ENCODE measurements around the gene LSMEM2. TPM values are rescaled to one million over a fixed set of nuclear protein-coding genes. Genes with fewer than 3 reads are reported as not detected.

Gene LSMEM2
- total RNA-seq, 1 experiment from 2014 or later: not detected

GRCh38 chr3:50237133-50237651 lies 41.7 kb upstream of the LSMEM2 start:
- POLR2A ChIA-PET (ENCODE audit: low non-redundant PET): no interaction called here
- H3K4me3 ChIP-seq (ENCODE audit: low read depth, low read length, poor library complexity, severe bottlenecking): peak overlapping the region; percentile 76
- peak overlapping the region; percentile 77 for H3K27ac ChIP-seq (ENCODE audit: low read depth, low read length, poor library complexity, severe bottlenecking)
- no peaks in the 10 kb centered on the region for H3K27me3 ChIP-seq (replicated peaks; ENCODE audit: insufficient read depth, low read depth, low read length, poor library complexity)
- peaks cover 14% of the 10 kb centered on the region for H3K4me1 ChIP-seq (ENCODE audit: insufficient read depth, low read length, poor library complexity, severe bottlenecking)
- no peaks in the 10 kb centered on the region for H3K9me3 ChIP-seq (ENCODE audit: low read depth, low read length, poor library complexity, severe bottlenecking)
- CTCF ChIA-PET: interaction anchor here (0.6 kb wide), 1 partner anchor 108 kb away, joined by 5 read pairs; the partner anchor contains the start of gene ZMYND10
- intact Hi-C loops (cut with micrococcal nuclease; ENCODE audit: unreplicated experiment): no loop called here
- BruUV-seq (replicated peaks): no TSS peak
- H3K36me3 ChIP-seq (ENCODE audit: insufficient read depth, low read length, poor library complexity, severe bottlenecking): no peaks in the 10 kb centered on the region
- TF ChIP-seq, protein P1, sequence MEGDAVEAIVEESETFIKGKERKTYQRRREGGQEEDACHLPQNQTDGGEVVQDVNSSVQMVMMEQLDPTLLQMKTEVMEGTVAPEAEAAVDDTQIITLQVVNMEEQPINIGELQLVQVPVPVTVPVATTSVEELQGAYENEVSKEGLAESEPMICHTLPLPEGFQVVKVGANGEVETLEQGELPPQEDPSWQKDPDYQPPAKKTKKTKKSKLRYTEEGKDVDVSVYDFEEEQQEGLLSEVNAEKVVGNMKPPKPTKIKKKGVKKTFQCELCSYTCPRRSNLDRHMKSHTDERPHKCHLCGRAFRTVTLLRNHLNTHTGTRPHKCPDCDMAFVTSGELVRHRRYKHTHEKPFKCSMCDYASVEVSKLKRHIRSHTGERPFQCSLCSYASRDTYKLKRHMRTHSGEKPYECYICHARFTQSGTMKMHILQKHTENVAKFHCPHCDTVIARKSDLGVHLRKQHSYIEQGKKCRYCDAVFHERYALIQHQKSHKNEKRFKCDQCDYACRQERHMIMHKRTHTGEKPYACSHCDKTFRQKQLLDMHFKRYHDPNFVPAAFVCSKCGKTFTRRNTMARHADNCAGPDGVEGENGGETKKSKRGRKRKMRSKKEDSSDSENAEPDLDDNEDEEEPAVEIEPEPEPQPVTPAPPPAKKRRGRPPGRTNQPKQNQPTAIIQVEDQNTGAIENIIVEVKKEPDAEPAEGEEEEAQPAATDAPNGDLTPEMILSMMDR (conservative IDR thresholded peaks at IDR 0.05; ENCODE audit: low read depth, low read length): no peak
- no peak for TF ChIP-seq EZH2 (IDR thresholded peaks at IDR 0.05; ENCODE audit: borderline replicate concordance, low read depth, low read length, poor library complexity, severe bottlenecking)
- peak; percentile 29 for DNase-seq (ENCODE audit: low spot score)

DNA sequence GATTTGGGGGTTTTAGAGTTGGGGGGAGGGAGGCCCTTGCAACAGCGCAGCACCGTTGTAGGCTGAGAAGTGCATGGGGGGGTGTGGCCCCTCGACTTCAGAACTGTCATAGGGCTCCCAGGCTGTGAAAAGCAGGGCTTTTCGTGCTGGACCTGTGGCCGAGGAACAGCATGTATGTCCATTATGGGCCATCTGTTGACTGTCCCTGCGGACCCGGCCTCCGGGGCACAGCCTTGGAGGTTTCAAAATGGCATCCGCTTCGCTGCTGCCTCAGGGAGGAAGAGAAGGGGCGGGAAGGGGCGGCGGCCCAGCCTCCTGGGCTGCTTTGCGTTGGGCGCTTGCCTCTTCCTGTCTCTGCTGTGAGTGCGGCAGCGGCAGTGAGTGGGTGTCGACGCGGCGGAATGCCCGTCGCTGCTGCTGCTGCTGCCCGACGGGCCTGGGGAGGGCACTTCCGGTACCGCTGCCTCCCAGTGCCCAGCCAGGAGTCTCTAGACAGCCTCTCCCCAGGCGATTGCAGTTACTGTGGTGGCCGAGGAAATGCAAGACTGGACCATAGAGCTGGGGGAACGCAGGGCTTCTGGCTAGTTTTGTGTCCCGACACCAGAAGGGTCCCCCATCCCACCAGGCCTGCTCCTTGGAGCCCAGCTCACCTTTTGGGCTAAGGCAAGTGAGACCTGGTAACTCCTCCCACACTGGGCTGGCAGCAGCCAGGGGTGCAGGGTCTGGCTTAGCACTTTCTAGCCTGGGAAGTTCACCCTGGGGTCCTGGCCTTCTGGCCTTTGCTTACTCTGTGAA lies 40.9 kb upstream of the LSMEM2 start:
- no TSS peak for BruUV-seq (replicated peaks)
- intact Hi-C loops (cut with micrococcal nuclease; ENCODE audit: unreplicated experiment): no loop called here
- Histone ChIP-seq H3K4me1 (ENCODE audit: insufficient read depth, low read length, poor library complexity, severe bottlenecking) (peaks cover 14% of the 10 kb centered on the region), H3K36me3 (ENCODE audit: insufficient read depth, low read length, poor library complexity, severe bottlenecking) (no peaks in the 10 kb centered on the region), H3K4me3 (ENCODE audit: low read depth, low read length, poor library complexity, severe bottlenecking) (peak overlapping the region; percentile 76), H3K27ac (ENCODE audit: low read depth, low read length, poor library complexity, severe bottlenecking) (peak overlapping the region; percentile 77), H3K9me3 (ENCODE audit: low read depth, low read length, poor library complexity, severe bottlenecking) (no peaks in the 10 kb centered on the region), H3K27me3 (replicated peaks; ENCODE audit: insufficient read depth, low read depth, low read length, poor library complexity) (no peaks in the 10 kb centered on the region)
- CTCF ChIA-PET: interaction anchor here (0.6 kb wide), 2 partner anchors 83 to 108 kb away, joined by 5 to 9 read pairs; partner anchors contain the start of gene ZMYND10
- POLR2A ChIA-PET (ENCODE audit: low non-redundant PET): no interaction called here
- peak; percentile 83 for DNase-seq (ENCODE audit: low spot score)
- TF ChIP-seq, protein P1 (conservative IDR thresholded peaks at IDR 0.05; ENCODE audit: low read depth, low read length): no peak
- TF ChIP-seq EZH2 (IDR thresholded peaks at IDR 0.05; ENCODE audit: borderline replicate concordance, low read depth, low read length, poor library complexity, severe bottlenecking): no peak

DNA sequence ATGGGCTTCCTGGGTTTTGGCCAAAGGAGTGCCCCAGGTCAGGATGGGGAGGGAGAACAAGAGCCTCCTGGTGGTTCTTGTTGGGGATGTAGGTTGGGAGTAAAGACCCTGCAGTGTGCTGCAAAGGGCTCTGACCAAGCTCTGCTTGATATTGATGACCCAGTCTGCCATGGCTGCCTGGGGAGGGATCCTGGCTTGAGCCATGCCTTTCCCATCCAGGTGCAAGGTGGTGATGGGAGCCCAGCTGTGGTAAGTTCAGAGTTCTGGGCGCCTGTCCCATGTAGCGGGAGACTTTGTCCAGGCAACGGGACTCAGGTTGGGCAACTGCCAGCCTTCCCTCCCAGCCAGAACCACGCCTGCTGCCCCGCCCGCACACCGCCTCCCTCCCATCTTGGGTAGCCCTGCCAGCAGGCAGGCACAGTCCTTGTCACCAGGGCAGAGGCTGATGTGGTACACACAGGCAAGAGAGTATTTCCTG lies 40.3 kb upstream of the LSMEM2 start:
- Histone ChIP-seq H3K27ac (ENCODE audit: low read depth, low read length, poor library complexity, severe bottlenecking) (peak overlapping the region; percentile 77), H3K4me3 (ENCODE audit: low read depth, low read length, poor library complexity, severe bottlenecking) (peak overlapping the region; percentile 76), H3K9me3 (ENCODE audit: low read depth, low read length, poor library complexity, severe bottlenecking) (no peaks in the 10 kb centered on the region), H3K27me3 (replicated peaks; ENCODE audit: insufficient read depth, low read depth, low read length, poor library complexity) (no peaks in the 10 kb centered on the region), H3K4me1 (ENCODE audit: insufficient read depth, low read length, poor library complexity, severe bottlenecking) (peaks cover 14% of the 10 kb centered on the region), H3K36me3 (ENCODE audit: insufficient read depth, low read length, poor library complexity, severe bottlenecking) (no peaks in the 10 kb centered on the region)
- no TSS peak for BruUV-seq (replicated peaks)
- DNase-seq (ENCODE audit: low spot score): peak; percentile 30
- CTCF ChIA-PET: interaction anchor here (0.6 kb wide), 1 partner anchor 83 kb away, joined by 9 read pairs; no protein-coding TSS in a partner anchor
- TF ChIP-seq, protein P1 (conservative IDR thresholded peaks at IDR 0.05; ENCODE audit: low read depth, low read length): no peak
- TF ChIP-seq EZH2 (IDR thresholded peaks at IDR 0.05; ENCODE audit: borderline replicate concordance, low read depth, low read length, poor library complexity, severe bottlenecking): no peak
- intact Hi-C loops (cut with micrococcal nuclease; ENCODE audit: unreplicated experiment): no loop called here
- POLR2A ChIA-PET (ENCODE audit: low non-redundant PET): no interaction called here

Data from A673 (cell line).